NCI-H2107 treated with DMSO at 0.1 percent for 48 hours (cell line): ENCODE results near the gene TMEM205.
"Not testable (repeated sequence)": the region's sequence is repeated elsewhere in the genome, so short reads cannot be mapped to it uniquely, and the experiment has no call there.

Experiments used
- DNase-seq: peaks from one replicate; lab custom pipeline; 2025; ENCODE audit not compliant: unreplicated experiment; lab: John Stamatoyannopoulos, UW

The TMEM205 gene

DNA sequence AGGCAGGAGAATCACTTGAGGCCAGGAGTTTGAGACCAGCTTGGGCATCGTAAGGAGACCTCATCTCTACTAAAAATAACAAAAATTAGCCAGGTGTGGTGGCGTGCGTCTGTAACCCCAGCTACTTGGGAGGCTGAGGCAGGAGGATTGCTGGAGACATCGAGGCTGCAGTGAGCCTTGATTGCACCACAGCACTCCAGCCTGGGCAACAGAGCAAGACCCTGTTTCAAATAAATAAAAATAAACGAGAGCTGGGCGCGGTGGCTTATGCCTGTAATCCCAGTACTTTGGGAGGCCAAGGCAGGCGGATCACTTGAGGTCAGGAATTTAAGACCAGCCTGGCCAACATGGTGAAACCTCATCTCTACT is 6.0 kb downstream of the TMEM205 start:
- DNase-seq: not testable (repeated sequence)

DNA sequence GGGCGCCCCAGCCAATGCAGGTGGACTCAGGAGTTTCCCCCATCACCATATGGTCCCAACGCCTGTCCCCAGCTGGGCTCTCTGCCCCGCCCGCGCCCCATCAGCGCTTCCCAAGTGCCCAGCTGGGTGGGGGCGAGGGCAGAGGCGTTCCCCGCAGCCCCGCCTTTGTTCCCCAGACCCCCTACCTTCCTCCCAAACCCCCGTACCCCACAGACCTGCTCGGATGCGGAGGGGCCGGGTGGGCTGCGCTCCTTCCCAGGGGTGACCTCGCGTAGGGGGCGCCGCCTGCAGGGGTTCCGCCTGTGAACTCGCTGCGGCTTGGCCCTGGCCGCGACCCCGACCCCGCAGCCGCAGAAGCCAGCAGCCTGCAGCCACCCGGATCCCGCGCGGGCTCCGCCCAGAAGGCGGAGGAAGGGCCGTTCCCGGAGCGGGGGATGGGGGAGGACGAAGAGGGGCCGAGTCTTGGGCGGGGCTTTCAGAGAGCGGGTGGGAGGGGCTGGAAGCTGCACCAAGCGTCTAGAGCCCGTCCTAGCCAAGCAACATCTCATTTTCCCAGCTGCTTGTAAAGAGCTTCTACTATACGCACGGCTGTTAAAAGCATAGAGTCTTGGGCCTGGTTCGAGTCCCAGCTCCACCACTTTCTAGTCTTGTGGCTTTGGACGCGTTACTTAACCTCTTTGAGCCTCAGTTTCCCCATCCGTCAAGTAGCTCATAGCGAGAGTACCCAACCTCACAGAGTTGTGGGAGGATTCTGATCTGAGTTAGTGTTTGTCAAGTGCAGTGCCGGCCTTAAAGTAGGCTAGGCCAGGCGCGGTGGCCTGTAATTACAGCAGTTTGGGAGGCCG is 6.6 kb downstream of the TMEM205 start, which contains the start of gene RAB3D:
TSS of gene RAB3D (minus strand) at position 404 of the 845 bp plus-strand sequence. CDS start 2,258 bp downstream, outside the sequence.
- peak; percentile 65 for DNase-seq

DNA sequence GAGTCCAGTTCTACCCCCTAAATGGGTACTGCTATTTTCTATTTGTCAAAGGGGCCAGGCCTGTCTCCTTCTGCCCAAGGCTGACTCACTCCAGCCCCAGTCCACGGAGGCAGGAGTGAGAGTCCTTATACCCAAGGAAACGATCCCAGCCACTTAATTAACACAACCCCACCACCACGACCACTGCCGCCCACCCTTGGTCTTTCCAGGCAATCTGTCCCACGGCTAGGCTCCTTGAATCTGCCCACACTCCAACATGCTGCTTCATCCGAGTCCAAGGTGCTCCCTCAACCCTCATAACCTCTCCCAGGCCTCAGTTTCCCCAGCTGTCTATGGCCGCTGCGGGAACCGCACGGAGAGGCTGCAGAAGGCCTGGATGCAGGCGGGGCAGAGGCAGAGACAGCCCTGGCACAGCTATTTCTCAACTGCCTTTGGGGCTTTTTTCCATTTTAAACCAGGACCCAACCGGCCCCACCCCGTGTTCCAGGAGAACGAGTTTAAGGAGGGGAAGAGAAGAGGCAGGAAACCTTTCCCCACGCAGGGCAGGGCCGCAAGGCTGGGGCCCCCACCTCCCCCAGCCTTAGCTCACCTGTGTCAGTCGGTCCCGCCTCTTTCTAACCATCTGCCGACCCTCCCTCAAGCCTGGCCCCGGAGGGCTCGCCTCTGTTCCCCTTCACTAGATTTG is 7.4 kb downstream of the TMEM205 start:
- DNase-seq: no peak

DNA sequence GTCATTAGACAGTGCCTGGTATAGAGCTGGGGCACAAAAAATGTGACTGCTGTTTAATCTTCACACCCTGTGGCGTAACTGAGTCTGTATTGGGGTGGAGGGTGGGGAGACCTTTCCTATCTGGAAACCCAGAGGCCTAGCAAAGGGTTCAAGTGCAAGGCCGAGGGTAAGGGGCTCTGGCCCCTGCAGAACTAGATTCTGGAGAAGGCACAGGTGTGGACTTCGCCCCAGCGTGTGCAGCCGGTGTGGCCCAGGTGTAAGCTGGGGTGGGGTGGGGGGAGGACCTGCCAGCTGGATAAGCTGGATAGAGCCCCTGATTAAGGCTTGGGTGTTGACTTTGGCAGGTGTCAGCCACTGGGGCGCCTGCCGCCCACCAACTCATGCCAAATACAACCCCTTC is 7.9 kb downstream of the TMEM205 start:
- no peak for DNase-seq

DNA sequence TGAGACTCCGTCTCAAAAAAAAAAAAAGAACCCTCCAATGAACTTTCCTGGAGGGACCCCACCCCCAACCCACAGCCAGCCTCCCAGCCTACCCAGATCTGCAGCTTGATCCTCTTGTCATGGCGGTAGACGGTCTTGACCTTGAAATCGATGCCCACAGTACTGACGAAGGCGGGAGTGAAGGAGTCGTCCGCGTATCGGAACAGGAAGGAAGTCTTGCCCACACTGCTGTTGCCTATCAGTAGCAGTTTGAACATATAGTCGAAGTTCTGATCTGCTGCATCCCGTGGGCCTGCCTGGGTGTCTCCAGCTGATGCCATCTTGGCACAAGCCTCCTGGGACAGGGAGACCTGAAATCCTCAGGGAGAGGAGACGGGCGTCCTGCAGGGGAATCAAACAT is 9.0 kb downstream of the TMEM205 start:
- DNase-seq: no peak

DNA sequence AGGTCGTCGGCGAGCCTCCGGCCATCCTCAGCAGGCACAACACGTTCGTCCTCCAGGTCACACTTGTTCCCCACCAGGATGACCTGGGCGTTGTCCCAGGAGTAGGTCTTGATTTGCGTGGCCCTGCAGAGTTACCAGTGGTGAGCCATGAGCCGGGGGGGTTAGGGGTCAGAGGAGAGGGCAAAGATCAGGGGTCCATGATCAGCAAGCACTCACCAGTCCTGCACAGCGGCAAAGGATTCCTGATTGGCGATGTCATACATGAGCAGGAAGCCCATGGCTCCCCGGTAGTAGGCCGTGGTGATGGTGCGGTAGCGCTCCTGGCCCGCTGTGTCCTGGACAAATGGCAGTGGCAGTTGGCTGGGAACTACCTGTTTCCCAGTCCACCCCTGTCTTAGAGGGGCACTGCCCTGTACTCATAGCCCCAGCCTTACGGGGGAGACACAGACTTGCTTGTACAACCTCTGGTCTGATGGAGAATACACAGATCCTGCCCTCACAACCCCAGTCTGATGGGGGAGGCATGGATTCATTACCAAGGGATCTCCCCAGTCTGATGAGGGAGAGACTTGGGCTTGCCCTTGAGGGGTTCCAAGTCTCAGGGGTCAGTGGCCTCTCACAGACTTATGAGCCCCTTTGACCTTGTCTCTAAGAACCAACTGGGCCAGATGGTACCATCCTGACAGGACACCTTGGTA is 10.5 kb downstream of the TMEM205 start:
- DNase-seq: no peak

DNA sequence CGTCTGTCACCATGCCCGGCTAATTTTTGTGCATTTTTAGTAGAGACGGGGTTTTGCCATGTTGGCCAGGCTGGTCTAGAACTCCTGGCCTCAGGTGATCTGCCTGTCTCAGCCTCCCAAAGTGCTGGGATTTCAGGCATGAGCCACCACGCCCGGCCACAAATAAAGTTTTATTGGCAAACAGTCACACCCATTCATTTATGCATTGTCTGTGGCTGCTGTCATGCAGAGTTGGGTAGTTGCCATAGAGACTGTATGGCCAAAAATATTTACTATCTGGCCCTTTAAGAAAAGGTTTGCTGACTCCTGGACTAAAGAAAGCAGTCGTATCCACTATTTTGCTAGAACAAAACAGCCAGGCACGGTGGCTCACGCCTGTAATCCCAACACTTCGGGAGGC is 12.2 kb downstream of the TMEM205 start:
- not testable (repeated sequence) for DNase-seq

DNA sequence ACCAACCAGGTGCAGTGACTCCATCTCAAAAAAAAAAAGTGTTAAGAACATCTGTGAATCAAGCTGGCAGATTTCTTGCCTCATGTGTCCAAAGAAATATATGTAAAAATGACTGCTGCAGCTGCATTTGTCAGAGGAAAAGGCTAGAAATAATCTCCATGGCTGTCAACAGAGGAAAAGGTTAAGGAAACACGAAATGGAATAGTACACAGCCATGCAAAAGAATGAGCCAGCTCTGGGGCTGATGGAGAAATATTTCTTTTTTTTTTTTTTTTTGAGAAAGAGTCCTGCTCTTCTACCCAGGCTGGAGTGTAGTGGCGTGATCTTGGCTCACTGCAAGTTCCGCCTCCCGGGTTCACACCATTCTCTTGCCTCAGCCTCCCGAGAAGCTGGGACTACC is 13.2 kb downstream of the TMEM205 start:
- DNase-seq: no peak

DNA sequence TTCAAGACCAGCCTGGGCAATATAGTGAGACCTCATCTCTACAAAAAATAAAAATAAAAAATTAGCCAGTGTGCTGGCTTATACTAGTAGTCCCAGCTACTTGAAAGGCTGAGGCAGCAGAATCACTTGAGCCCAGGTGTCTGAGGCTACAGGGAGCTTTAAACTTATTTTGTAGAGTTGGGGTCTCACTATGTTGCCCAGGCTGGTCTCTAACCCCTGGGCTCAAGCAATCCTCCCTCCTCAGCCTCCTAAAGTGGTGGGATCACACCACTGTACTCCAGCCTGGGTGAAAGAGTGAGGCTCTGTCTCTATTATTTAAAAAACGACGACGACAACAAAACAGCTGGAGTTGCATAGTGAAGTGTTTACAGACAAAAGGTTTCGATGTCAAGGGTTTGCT is 14.6 kb downstream of the TMEM205 start:
- no peak for DNase-seq

DNA sequence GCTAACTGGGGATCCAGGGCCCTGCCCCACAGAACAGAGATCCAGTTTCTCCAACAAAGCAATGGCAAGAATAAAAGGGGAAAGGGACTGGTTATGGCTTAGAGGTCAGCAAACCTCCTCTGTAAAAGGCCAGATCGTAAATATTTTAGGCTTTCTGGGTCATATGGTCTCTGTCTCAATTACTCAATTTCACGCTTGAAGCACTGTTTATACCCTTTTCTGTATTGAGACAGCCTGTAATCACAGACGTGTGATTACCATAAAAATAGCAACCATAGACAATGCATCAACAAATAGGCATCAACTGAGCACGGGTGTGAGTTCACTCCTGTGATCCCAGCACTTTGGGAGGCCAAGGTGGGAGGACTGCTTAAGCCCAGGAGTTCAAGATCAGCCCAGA is 15.9 kb downstream of the TMEM205 start:
- no peak for DNase-seq

DNA sequence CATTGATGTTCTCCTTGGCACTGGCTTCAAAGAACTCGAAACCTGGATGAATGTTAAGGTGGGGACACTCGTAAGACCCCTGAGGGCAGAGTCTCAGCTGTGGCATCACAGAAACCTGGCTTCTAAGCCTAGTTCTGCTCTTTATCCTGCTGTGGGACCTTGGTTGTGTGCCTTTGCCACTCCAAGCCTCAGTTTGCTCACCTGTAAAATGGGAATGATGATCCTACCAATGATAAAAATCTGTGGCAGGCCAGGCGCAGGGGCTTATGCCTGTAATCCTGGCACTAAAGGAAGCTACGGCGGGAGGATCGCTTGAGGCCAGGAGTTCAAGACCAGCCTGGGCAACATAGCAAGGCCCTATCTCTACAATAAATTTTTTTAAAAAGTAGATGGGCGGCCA is 20.5 kb downstream of the TMEM205 start:
- no peak for DNase-seq

DNA sequence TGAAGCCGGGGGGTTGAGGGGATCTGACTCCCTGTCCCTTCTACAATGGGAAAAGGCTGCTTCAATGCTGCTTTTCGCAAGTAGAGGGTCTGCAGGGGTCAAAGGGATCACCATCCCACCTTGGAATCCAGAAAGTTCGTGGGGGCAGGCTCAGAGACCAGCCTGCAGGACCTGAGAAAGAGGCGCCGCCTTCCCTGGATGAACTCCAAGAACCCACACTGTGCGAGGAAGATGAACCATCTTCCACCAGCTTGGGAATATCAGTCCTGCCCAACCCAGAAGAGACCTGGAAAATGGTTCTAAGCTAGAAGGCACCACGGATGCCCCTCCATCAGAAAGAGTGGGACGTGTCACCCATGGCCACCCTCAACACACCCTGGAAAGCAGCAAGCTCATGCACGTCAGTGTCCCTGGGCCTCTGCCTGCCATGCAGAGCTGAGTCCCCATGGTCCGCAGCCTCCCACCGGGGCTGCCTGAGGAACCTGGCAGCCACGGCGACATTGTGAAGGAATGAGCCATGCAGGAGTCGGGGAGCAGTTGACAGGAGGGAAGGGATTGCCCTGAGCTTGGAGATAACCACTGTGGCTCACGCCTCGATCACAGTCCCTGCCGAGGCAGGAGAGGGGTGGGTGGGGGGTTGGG is 21.2 kb downstream of the TMEM205 start:
- no peak for DNase-seq

DNA sequence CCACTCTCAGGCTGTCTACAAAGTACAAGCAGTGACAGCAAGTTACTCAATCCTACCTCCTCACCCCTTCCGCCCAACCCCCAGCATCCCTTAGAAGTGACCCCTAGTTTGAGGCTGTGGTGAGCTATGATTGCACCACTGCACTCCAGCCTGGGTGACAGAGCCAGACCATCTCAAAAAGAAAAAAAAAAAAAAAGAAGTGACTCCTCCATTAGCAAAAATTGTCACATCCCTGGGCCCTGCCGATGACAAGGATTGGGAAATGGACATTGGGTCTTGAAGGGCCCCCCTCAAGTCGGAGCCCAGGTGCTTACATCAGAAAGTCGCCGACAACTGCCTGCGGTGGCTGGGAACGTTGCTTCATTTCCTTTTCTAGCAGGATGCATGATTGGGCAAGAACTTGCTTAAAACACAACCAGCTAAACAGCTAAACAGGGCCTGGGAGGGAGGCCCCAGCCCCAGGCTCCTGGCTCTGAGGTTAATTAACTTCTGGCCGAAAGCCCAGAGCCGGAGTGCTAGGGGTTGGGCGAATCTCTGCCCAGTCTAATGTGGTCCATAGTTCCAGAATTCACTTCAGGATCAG is 21.9 kb downstream of the TMEM205 start:
- peak; percentile 60 for DNase-seq

DNA sequence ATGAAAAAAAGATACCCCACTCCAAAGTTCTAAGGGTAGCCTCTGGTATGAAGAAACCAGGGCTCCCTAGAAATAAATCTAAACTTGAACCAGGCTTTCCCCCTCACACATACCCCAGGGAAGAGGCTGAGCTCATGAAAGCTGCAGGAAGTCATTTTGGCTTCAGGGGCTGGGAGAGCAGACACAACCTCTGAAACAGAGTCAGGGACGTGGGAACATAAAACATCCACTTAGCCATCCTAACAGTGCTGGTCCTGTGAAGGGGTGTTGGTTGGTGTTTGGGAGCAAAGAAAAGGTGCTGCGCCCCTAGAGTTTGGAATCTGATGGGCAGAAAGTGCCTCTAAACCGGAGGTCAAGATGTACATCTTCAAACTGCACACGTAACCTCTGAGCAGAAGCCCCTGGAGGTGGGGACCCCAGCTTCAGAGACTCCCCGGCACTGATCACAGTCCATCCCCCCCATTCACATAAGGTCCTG is 22.4 kb downstream of the TMEM205 start:
- DNase-seq: no peak

DNA sequence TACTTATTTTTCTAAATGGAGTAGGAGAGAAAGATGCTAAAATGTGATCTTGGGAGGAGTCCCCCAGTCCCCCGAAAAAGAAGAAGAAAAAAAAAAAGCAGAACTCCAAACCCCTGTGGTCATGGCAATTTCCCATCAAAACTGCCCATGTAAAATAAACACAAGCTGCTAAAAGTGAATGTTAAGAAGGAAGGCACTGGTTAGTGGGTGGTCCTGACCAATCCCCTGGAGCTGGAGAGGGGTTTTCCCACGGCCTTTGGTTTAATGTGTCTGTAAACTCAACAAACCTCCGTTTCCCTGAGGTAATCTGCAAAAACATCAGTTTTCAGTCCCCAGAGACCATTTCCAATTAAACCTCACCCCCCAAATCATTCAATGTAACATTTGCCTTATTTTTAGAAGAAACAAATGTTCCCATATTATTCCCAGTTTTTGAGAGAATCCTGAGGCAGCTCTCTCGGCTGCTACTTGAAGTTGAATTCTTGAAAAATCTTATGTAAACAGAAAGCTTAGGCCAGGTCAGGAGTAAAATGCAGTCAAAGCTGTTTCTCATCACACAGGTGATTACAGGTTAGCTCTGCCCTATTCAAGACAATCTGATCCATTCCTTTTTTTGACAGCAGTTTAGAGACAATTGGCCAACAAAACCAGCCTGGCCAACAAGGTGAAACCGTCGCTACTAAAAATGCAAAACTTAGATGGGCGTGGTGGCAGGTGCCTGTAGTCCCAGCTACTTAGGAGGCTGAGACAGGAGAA is 23.6 kb downstream of the TMEM205 start:
- no peak for DNase-seq

DNA sequence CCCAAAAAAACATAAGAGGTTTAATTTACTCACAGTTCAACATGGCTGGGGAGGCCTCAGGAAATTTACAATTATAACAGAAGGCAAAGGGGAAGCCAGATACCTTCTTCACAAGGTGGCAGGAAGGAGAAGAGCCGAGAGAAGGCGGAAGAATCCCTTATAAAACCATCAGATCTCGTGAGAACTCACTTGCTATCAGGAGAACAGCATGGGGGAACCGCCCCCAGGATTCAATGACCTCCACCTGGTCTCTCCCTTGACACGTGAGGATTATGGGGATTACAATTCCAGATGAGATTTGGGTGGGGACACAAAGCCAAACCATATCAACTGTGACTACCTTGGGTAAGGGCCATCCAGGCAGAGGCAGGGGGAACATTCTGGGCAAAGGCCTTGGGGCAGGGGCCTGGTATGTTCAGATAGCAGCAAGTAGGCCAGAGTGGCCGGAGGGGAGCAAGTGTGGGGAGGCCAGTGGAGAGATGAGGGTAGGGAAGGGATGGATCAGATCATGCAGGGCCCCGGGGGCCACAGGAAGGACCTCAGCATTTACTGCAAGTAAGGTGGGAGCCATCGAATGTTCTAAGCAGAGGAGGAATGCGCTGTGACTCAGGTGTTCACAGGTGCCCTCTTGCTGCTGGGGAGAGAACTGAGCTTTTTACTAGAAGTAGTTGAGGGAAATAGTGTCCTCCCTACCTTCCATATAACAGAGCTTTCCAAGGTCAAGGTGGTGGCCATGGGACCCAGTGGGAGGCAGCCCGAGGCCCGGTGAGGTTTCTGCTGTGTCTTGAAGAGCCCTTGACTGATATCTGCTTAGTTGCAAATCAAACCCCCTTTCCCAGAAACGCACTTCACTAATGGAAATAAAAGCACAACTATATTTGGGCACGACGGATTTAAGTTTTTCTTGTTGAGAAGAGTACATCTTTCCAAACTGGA is 24.6 kb downstream of the TMEM205 start:
- DNase-seq: no peak

DNA sequence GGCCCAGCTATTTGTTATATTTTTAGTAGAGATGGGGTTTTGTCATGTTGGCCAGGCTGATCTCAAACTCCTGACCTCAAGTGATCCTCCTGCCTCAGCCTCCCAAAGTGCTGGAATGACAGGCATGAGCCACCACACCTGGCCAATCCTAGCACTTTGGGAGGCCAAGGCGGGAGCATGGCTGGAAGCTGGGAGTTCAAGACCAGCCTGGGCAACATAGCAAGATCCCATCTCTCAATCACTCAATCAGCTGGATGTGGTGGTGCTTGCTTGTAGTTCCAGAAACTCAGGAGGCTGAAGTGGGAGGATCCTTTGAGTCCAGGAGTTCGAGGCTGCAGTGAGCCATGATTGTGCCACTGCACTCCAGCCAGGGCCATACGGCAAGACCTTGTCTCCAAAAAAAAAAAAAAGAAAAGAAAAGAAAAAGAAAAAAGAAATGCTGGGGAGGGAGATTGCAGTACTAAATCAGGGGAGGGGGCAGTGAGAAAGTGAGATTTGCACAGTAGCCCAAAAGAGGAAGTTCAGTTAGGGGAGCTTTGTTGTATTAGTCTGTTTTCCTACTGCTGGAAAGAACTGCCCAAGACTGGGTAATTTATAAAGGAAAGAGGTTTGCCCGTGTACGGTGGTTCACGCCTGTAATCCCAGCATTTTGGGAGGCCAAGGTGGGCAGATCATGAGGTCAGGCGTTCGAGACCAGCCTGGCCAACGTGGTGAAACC is 25.6 kb downstream of the TMEM205 start:
- DNase-seq: not testable (repeated sequence)

DNA sequence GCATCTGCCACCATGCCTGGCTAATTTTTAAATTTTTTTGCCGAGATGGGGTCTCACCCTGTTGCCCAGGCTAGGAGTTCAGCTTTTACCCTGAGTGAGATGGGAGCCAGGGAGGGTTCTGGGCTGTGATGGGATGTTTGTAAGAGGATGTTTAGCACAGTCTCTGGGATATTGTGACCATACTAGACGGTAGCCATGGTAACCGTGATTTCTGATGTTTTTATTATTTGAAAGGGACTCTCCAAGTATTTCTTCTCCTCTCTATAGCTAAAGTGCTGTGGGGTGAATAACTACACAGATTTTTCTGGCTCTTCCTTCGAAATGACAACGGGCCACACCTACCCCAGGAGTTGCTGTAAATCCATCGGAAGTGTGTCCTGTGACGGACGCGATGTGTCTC is 39.7 kb downstream of the TMEM205 start:
- no peak for DNase-seq
